Activated CD4-positive, alpha-beta T cell treated with anti-CD3 and anti-CD28 coated beads, Interleukin-2, amount 50 U/mL, for 24 hours (primary cell): ENCODE data around the gene ADCY7.

ENCODE experiments used
- DNase-seq, 2 donors: peaks; one replicate each; pipeline ENCODE4 v3.0.0-alpha.2; 2020; ENCODE audit warnings: low read depth in 1 of 2, low spot score in 1 of 2

The ADCY7 gene

GRCh38 chr16:50265716-50266336, 525 bp upstream of the ADCY7 start:
- DNase-seq, result no peak

- no peak for DNase-seq
These were observed 840 bp downstream of the ADCY7 start for GRCh38 chr16:50267151-50267631.

GRCh38 chr16:50267651-50268050, 1.3 kb downstream of the ADCY7 start:
- DNase-seq, result no peak

- DNase-seq, result no peak
These were observed 2.0 kb downstream of the ADCY7 start for GRCh38 chr16:50268352-50268751.

- DNase-seq, result no peak
These were observed 2.8 kb downstream of the ADCY7 start for GRCh38 chr16:50269061-50269705.

- no peak for DNase-seq
These were observed 3.6 kb downstream of the ADCY7 start for GRCh38 chr16:50269769-50270509.

- no peak for DNase-seq
These were observed 4.3 kb downstream of the ADCY7 start for GRCh38 chr16:50270510-50271147.

GRCh38 chr16:50271148-50272041, 5.0 kb downstream of the ADCY7 start:
- DNase-seq, result no peak

- no peak for DNase-seq
These were observed 5.8 kb downstream of the ADCY7 start for GRCh38 chr16:50272111-50272571.

- DNase-seq, result no peak
These were observed 6.5 kb downstream of the ADCY7 start for GRCh38 chr16:50272687-50273381.

GRCh38 chr16:50273382-50273690, 7.0 kb downstream of the ADCY7 start:
- DNase-seq, result no peak

GRCh38 chr16:50273888-50274325, 7.6 kb downstream of the ADCY7 start:
- DNase-seq, result no peak

GRCh38 chr16:50274326-50275097, 8.2 kb downstream of the ADCY7 start:
- DNase-seq, result no peak

GRCh38 chr16:50275098-50275415, 8.7 kb downstream of the ADCY7 start:
- no peak for DNase-seq

GRCh38 chr16:50275428-50276325, 9.3 kb downstream of the ADCY7 start:
- no peak for DNase-seq

GRCh38 chr16:50276326-50276640, 9.9 kb downstream of the ADCY7 start:
- no peak for DNase-seq

GRCh38 chr16:50276801-50277555, 10.6 kb downstream of the ADCY7 start:
- no peak for DNase-seq

GRCh38 chr16:50278251-50278650, 11.9 kb downstream of the ADCY7 start:
- DNase-seq, result no peak
